Stimulated activated CD4-positive, alpha-beta T cell treated with anti-CD3 and anti-CD28 coated beads, Interleukin-1b, Interleukin-23, amount 100 ng/mL, for 48 hours (primary cell): ENCODE measurements around the gene IPO4.
"Not testable (repeated sequence)": the region's sequence is repeated elsewhere in the genome, so short reads cannot be mapped to it uniquely, and the experiment has no call there.

Experiments used
- DNase-seq: peaks from one replicate; pipeline ENCODE4 v3.0.0-alpha.2; 2020

IPO4 gene

GRCh38 chr14:24216345-24216699 lies 27.7 kb upstream of the IPO4 start:
- no peak for DNase-seq

- peak; percentile 86 for DNase-seq
Measured at GRCh38 chr14:24215495-24216344, 27.1 kb upstream of the IPO4 start, which contains the start of gene MDP1. MDP1 (minus strand) TSS chr14:24216066; CDS start chr14:24215955, 111 bp downstream.

- DNase-seq = no peak
Measured at GRCh38 chr14:24213866-24214662, 25.4 kb upstream of the IPO4 start.

- peak; percentile 98 for DNase-seq
Measured at GRCh38 chr14:24212924-24213865, 24.6 kb upstream of the IPO4 start, which contains the start of gene CHMP4A. CHMP4A (minus strand) TSS chr14:24213488; CDS start chr14:24213439, 49 bp downstream.

- DNase-seq = no peak
Measured at GRCh38 chr14:24211311-24211710, 22.7 kb upstream of the IPO4 start.

- no peak for DNase-seq
Measured at GRCh38 chr14:24207625-24208024, 19.0 kb upstream of the IPO4 start.

- no peak for DNase-seq
Measured at GRCh38 chr14:24207104-24207551, 18.5 kb upstream of the IPO4 start.

GRCh38 chr14:24206260-24207103 lies 17.9 kb upstream of the IPO4 start:
- no peak for DNase-seq

GRCh38 chr14:24204163-24205146 lies 15.8 kb upstream of the IPO4 start:
- DNase-seq = no peak

- not testable (repeated sequence) for DNase-seq
Measured at GRCh38 chr14:24203249-24203886, 14.8 kb upstream of the IPO4 start.

GRCh38 chr14:24202538-24202937 lies 13.9 kb upstream of the IPO4 start:
- not testable (repeated sequence) for DNase-seq

GRCh38 chr14:24198814-24199524 lies 10.4 kb upstream of the IPO4 start:
- DNase-seq = no peak

GRCh38 chr14:24197056-24197450 lies 8.4 kb upstream of the IPO4 start:
- no peak for DNase-seq

- DNase-seq = no peak
Measured at GRCh38 chr14:24196071-24197055, 7.7 kb upstream of the IPO4 start.

- peak; percentile 89 for DNase-seq
Measured at GRCh38 chr14:24195186-24196070, 6.8 kb upstream of the IPO4 start, which contains the start of gene TM9SF1. TM9SF1 (minus strand) TSS chr14:24195441; CDS start chr14:24195019, 422 bp downstream.

GRCh38 chr14:24194873-24195185 lies 6.2 kb upstream of the IPO4 start:
- DNase-seq = no peak
